HepG2 (cell line): ENCODE measurements around the gene GLCE. TPM values are rescaled to one million over a fixed set of nuclear protein-coding genes. Genes with fewer than 3 reads are reported as not detected.

Experiments used
- CBX5 ChIP-seq: sonication (generic); formaldehyde crosslinking; IDR thresholded peaks from 2 replicates; pipeline ENCODE4 v1.4.0; 2020; ENCODE audit warnings: missing genetic modification reagents, borderline replicate concordance
- CCDC6 ChIP-seq: sonication (generic); formaldehyde crosslinking; IDR thresholded peaks from 2 replicates; pipeline ENCODE4 v1.8.1; 2022; ENCODE audit warnings: mild to moderate bottlenecking, missing genetic modification reagents, moderate library complexity
- DDIT3 ChIP-seq: sonication (generic); formaldehyde crosslinking; IDR thresholded peaks from 2 replicates; pipeline ENCODE4 v1.4.0; 2020; ENCODE audit warnings: mild to moderate bottlenecking, missing genetic modification reagents
- DZIP1 ChIP-seq: sonication (generic); formaldehyde crosslinking; IDR thresholded peaks from 2 replicates; pipeline ENCODE4 v1.5.0; 2020; ENCODE audit warnings: mild to moderate bottlenecking, missing genetic modification reagents
- EP300 ChIP-seq, 3 experiments: sonication (generic) in 1 of 3; formaldehyde crosslinking in 1 of 3; IDR thresholded peaks; 2 replicates each; pipeline versions ENCODE4 v1.5.1 to v1.6.1; 2011 to 2020; ENCODE audit warnings: low read depth in 2 of 3, low read length in 2 of 3, borderline replicate concordance in 1 of 3, improper control_type of control experiment in 1 of 3, mild to moderate bottlenecking in 1 of 3, missing genetic modification reagents in 1 of 3, moderate library complexity in 1 of 3
- HBP1 ChIP-seq: IDR thresholded peaks from 2 replicates; pipeline ENCODE4 v1.6.1; 2016; ENCODE audit warnings: low read depth, control low read depth
- HMG20B ChIP-seq: conservative IDR thresholded peaks from 2 replicates; pipeline ENCODE4 v1.6.1; 2016; ENCODE audit warnings: missing genetic modification reagents, missing compliant biosample characterization
- MTERF4 ChIP-seq: sonication (generic); formaldehyde crosslinking; IDR thresholded peaks from 2 replicates; pipeline ENCODE4 v1.8.0; 2023; ENCODE audit warnings: mild to moderate bottlenecking, missing genetic modification reagents
- NFYC ChIP-seq: IDR thresholded peaks from 2 replicates; pipeline ENCODE4 v1.6.1; 2016; ENCODE audit warnings: missing genetic modification reagents, missing compliant biosample characterization
- PHF5A ChIP-seq: IDR thresholded peaks from one replicate; pipeline ENCODE4 v1.6.1; 2018; ENCODE audit warnings: low read depth, missing genetic modification reagents; ENCODE audit not compliant: unreplicated experiment
- SAP130 ChIP-seq: IDR thresholded peaks from 2 replicates; pipeline ENCODE4 v1.6.1; 2016; ENCODE audit warnings: low read depth
- ZBTB4 ChIP-seq: sonication (generic); formaldehyde crosslinking; IDR thresholded peaks from 2 replicates; pipeline ENCODE4 v1.4.0; 2020; ENCODE audit warnings: missing genetic modification reagents, mild to moderate bottlenecking, borderline replicate concordance
- ZFP36L1 ChIP-seq: sonication (generic); formaldehyde crosslinking; IDR thresholded peaks from 2 replicates; pipeline ENCODE4 v1.8.0; 2022; ENCODE audit warnings: mild to moderate bottlenecking, missing genetic modification reagents, moderate library complexity
- ZKSCAN1 ChIP-seq: fragments of 150-350 bp; IDR thresholded peaks from 2 replicates; pipeline ENCODE4 v1.6.1; 2014; ENCODE audit warnings: low read length
- ZNF343 ChIP-seq: sonication (generic); formaldehyde crosslinking; IDR thresholded peaks from 2 replicates; pipeline ENCODE4 v1.4.0; 2020; ENCODE audit warnings: mild to moderate bottlenecking, missing genetic modification reagents
- ZNF513 ChIP-seq: sonication (generic); formaldehyde crosslinking; conservative IDR thresholded peaks from 2 replicates; pipeline ENCODE4 v1.5.0; 2020; ENCODE audit warnings: missing genetic modification reagents
- ZNF547 ChIP-seq: sonication (generic); formaldehyde crosslinking; IDR thresholded peaks from 2 replicates; pipeline ENCODE4 v1.5.1; 2020; ENCODE audit warnings: mild to moderate bottlenecking, missing genetic modification reagents
- ZNF724P ChIP-seq: sonication (generic); formaldehyde crosslinking; IDR thresholded peaks from 2 replicates; pipeline ENCODE4 v1.8.0; 2022; ENCODE audit warnings: missing genetic modification reagents, borderline replicate concordance
- ZNF75D ChIP-seq: sonication (generic); formaldehyde crosslinking; IDR thresholded peaks from 2 replicates; pipeline ENCODE4 v1.8.1; 2023; ENCODE audit warnings: missing genetic modification reagents, mild to moderate bottlenecking, borderline replicate concordance
- polyA plus RNA-seq, 8 experiments: library from polyadenylated mRNA; depleted of rRNA in 3 of 8; stranded (reverse) in 7 of 8; unstranded in 1 of 8; fragments of >200 nt; fragmentation: Illumina TruSeq in 4 of 8; extraction: Trizol in 4 of 8; gene quantifications; 2 replicates each; pipeline versions ENCODE4 v1.2.1 to v1.2.3, GENCODE V29; 2011 to 2016; ENCODE audit warnings: low read depth in 4 of 8, missing spikeins in 1 of 8, mixed read lengths in 1 of 8; ENCODE audit not compliant: insufficient read depth in 1 of 8
- total RNA-seq, 5 experiments: library from RNA; depleted of rRNA; stranded (reverse); fragments of >200 nt; fragmentation: Illumina TruSeq; extraction: Trizol; gene quantifications; 2 replicates each; pipeline ENCODE4 v1.2.3, GENCODE V29; 2016; ENCODE audit warnings: low read depth in 1 of 5

Gene GLCE
- total and polyA plus RNA-seq, 2 of the 13 experiments (the other 11 are each of a cell fraction or from before 2014, with no cell fraction given), result 12.9 to 23.4 TPM

GRCh38 chr15:69224383-69224782 is 63.9 kb downstream of the GLCE start (continued):
- TF ChIP-seq ZNF724P (CRISPR knock-in tag) (no peak), ZFP36L1 (CRISPR knock-in tag) (peak; percentile 49; the same call in 1 of the 2 replicates), SAP130 (peak; percentile 94), DZIP1 (CRISPR knock-in tag) (no peak), MTERF4 (CRISPR knock-in tag) (no peak), CCDC6 (CRISPR knock-in tag) (no peak), ZNF513 (CRISPR knock-in tag) (no peak), PHF5A (CRISPR knock-in tag) (no peak), ZNF75D (CRISPR knock-in tag) (no peak), NFYC (CRISPR knock-in tag) (no peak), ZNF547 (CRISPR knock-in tag) (no peak), ZBTB4 (CRISPR knock-in tag) (no peak), ZNF343 (CRISPR knock-in tag) (no peak), ZKSCAN1 (no peak), CBX5 (CRISPR knock-in tag) (peak; percentile 85; the same call in 1 of the 2 replicates), DDIT3 (CRISPR knock-in tag) (no peak), HMG20B (CRISPR knock-in tag) (peak; percentile 64; the same call in 1 of the 2 replicates), EP300 (IDR thresholded peaks at IDR 0.05; ENCODE audit: low read depth in 2 of 2, low read length in 2 of 2) (peak; percentile 86 to 91; a peak in 3 of 4 replicates), EP300 (CRISPR knock-in tag; IDR thresholded peaks at IDR 0.05; ENCODE audit: borderline replicate concordance) (peak; percentile 80; the same call in 1 of the 2 replicates), HBP1 (CRISPR knock-in tag) (no peak)
